Spleen (tissue), 7 donors: ENCODE data around the gene BLM.

Source experiments
- CTCF ChIP-seq, 11 experiments: fragments of 200-600 bp in 7 of 11; fragments of 450-650 bp in 4 of 11; sonication (generic) in 4 of 11; IDR thresholded peaks in 8 of 11; conservative IDR thresholded peaks in 3 of 11; 1 replicate in 7 of 11; 2 replicates in 4 of 11; pipeline versions ENCODE4 v1.4.0 to v1.8.0; 2016 to 2021; ENCODE audit warnings: antibody characterized with exemption in 11 of 11, inconsistent platforms in 4 of 11, mild to moderate bottlenecking in 1 of 11
- POLR2A ChIP-seq, 3 donors: fragments of 450-650 bp; IDR thresholded peaks; one replicate each; pipeline ENCODE4 v1.5.1; 2017; ENCODE audit warnings: antibody characterized with exemption in 3 of 3, mild to moderate bottlenecking in 1 of 3
- POLR2AphosphoS5 ChIP-seq, 3 donors: sonication (generic); formaldehyde crosslinking; IDR thresholded peaks; one replicate each; pipeline ENCODE4 v1.5.1; 2017; ENCODE audit warnings: antibody characterized with exemption in 3 of 3
- donor health status: DM: no; HTN: no; CAD: no; lungs with moderate emphysema.
- donor health status: DM: no; HTN: no; CAD: no.
- donor health status: DM: no; HTN: no; CAD: no.

DNA sequence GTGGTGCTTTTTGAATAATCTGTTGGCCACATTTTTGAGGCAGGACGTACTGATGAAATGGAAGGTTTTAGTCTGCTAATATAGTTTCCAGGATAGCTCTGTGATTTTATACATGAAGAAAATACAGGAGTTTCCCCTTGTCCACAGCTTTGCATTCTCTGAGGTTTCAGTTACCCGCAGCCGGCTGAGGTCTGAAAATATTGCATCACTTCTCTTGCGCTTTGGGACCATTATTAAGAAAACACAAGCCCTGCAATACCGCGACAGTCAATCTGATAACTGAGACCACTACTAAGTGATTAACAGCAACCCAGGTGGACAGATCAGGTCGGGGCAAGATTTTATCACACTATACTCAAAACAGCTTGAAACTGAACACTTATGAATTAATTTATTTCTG, 33.0 kb downstream of the BLM start:
- TF ChIP-seq CTCF (IDR thresholded peaks at IDR 0.05 in 8 of 11, conservative IDR thresholded peaks at IDR 0.05 in 3 of 11) (no peak), POLR2AphosphoS5 (IDR thresholded peaks at IDR 0.05) (peak in 1 of 3 donors; percentile 6), POLR2A (IDR thresholded peaks at IDR 0.05) (no peak)
